ENCODE measurements around the gene ACOT7. TPM values are rescaled to one million over a fixed set of nuclear protein-coding genes. Genes with fewer than 3 reads are reported as not detected.

Gene ACOT7
- total RNA-seq, 2 donors from 2014 or later: 16.9 to 24.9 TPM

- intact Hi-C loops (cut with DNase I): loop anchor here (5.0 kb wide), 1 partner anchor 47 kb away; no protein-coding TSS in a partner anchor
- Histone ChIP-seq H3K27ac (no peak overlapping the region), H3K36me3 (no peaks in the 10 kb centered on the region), H3K4me1 (replicated peaks) (no peaks in the 10 kb centered on the region), H3K9me3 (no peaks in the 10 kb centered on the region), H3K27me3 (replicated peaks; ENCODE audit: insufficient read depth) (no peaks in the 10 kb centered on the region), H3K4me3 (no peak overlapping the region)
- no peak for DNase-seq (ENCODE audit: low spot score)
- no peak for TF ChIP-seq POLR2AphosphoS5 (IDR thresholded peaks at IDR 0.05)
- 91% methylated on average over 6 of the region's 6 CpGs for WGBS
Observed at GRCh38 chr1:6409733-6410132, 16.2 kb upstream of the ACOT7 start.

GRCh38 chr1:6409053-6409452 lies 15.5 kb upstream of the ACOT7 start:
- intact Hi-C loops (cut with DNase I): loop anchor here (5.0 kb wide), 1 partner anchor 47 kb away; no protein-coding TSS in a partner anchor
- WGBS: 76% methylated on average over 4 of the region's 4 CpGs

DNA sequence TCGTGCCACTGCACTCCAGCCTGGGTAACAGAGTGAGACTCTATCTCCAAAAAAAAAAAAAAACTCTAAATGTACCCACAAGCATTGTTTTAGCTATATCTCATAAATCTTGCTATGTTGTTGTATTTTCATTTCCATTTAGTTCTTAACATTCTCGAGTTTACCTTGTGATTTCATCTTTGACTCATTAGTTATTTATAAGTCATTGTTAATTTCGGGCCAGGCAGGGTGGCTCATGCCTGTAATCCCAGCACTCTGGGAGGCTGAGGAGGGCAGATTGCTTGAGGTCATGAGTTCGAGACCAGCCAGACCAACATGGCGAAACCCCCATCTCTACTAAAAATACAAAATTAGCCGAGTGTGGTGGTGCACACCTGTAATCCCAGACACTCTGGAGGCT lies 14.5 kb upstream of the ACOT7 start:
- Histone ChIP-seq H3K36me3 (no peaks in the 10 kb centered on the region), H3K27ac (no peak overlapping the region), H3K27me3 (replicated peaks; ENCODE audit: insufficient read depth) (no peaks in the 10 kb centered on the region), H3K4me1 (replicated peaks) (no peaks in the 10 kb centered on the region), H3K4me3 (no peak overlapping the region), H3K9me3 (no peaks in the 10 kb centered on the region)
- TF ChIP-seq POLR2AphosphoS5 (IDR thresholded peaks at IDR 0.05) (no peak), POLR2A (IDR thresholded peaks at IDR 0.05) (no peak)
- TF ChIP-seq, protein P1, sequence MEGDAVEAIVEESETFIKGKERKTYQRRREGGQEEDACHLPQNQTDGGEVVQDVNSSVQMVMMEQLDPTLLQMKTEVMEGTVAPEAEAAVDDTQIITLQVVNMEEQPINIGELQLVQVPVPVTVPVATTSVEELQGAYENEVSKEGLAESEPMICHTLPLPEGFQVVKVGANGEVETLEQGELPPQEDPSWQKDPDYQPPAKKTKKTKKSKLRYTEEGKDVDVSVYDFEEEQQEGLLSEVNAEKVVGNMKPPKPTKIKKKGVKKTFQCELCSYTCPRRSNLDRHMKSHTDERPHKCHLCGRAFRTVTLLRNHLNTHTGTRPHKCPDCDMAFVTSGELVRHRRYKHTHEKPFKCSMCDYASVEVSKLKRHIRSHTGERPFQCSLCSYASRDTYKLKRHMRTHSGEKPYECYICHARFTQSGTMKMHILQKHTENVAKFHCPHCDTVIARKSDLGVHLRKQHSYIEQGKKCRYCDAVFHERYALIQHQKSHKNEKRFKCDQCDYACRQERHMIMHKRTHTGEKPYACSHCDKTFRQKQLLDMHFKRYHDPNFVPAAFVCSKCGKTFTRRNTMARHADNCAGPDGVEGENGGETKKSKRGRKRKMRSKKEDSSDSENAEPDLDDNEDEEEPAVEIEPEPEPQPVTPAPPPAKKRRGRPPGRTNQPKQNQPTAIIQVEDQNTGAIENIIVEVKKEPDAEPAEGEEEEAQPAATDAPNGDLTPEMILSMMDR (IDR thresholded peaks at IDR 0.05): no peak
- no peak for DNase-seq (ENCODE audit: low spot score)
- WGBS: 80% methylated on average over 6 of the region's 6 CpGs
- intact Hi-C loops (cut with DNase I): loop anchor here (5.0 kb wide), 1 partner anchor 46 kb away; no protein-coding TSS in a partner anchor

More at GRCh38 chr1:6409053-6409452, 15.5 kb upstream of the ACOT7 start:
- no peaks in the 10 kb centered on the region for H3K27me3 ChIP-seq (replicated peaks; ENCODE audit: insufficient read depth)
- no peak overlapping the region for H3K4me3 ChIP-seq
- TF ChIP-seq POLR2A (IDR thresholded peaks at IDR 0.05): no peak
- H3K9me3 ChIP-seq: no peaks in the 10 kb centered on the region
- DNase-seq (ENCODE audit: low spot score): no peak
- no peak overlapping the region for H3K27ac ChIP-seq
- H3K36me3 ChIP-seq: no peaks in the 10 kb centered on the region
- H3K4me1 ChIP-seq (replicated peaks): no peaks in the 10 kb centered on the region

GRCh38 chr1:6401673-6402072 lies 8.1 kb upstream of the ACOT7 start:
- 75% methylated on average over 6 of the region's 6 CpGs for WGBS
- no peak overlapping the region for H3K27ac ChIP-seq
- no peaks in the 10 kb centered on the region for H3K27me3 ChIP-seq (replicated peaks; ENCODE audit: insufficient read depth)
- no peaks in the 10 kb centered on the region for H3K36me3 ChIP-seq
- intact Hi-C loops (cut with DNase I): no loop called here
- no peak overlapping the region for H3K4me3 ChIP-seq
- TF ChIP-seq POLR2A (IDR thresholded peaks at IDR 0.05): no peak
- TF ChIP-seq POLR2AphosphoS5 (IDR thresholded peaks at IDR 0.05): no peak
- TF ChIP-seq, protein P1 (IDR thresholded peaks at IDR 0.05): no peak
- H3K4me1 ChIP-seq (replicated peaks): no peaks in the 10 kb centered on the region
- DNase-seq (ENCODE audit: low spot score): no peak
- no peaks in the 10 kb centered on the region for H3K9me3 ChIP-seq

DNA sequence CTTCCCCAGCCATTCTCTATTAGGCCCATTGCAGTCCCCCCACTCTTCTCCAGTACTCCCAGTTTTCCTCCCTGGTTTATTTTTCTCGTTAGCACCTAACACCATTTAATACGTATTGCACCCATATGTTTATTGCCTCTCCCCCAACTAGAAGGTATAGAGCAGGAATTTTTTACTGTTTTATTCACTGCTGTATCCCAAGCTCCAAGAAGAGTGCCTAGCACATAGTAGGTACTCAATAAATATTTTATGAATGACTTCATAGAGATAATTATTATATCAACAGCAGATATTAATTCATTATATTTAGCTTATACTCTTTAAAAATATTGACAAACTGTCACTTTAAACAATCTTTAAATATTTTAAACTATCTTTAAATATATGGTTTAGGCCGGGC lies 5.7 kb upstream of the ACOT7 start:
- intact Hi-C loops (cut with DNase I): no loop called here
- TF ChIP-seq POLR2AphosphoS5 (IDR thresholded peaks at IDR 0.05) (no peak), POLR2A (IDR thresholded peaks at IDR 0.05) (no peak)
- TF ChIP-seq, protein P1 (IDR thresholded peaks at IDR 0.05): no peak
- no peaks in the 10 kb centered on the region for H3K27me3 ChIP-seq (replicated peaks; ENCODE audit: insufficient read depth)
- no peaks in the 10 kb centered on the region for H3K36me3 ChIP-seq
- H3K4me3 ChIP-seq: no peak overlapping the region
- H3K4me1 ChIP-seq (replicated peaks): no peaks in the 10 kb centered on the region
- no peaks in the 10 kb centered on the region for H3K9me3 ChIP-seq
- DNase-seq (ENCODE audit: low spot score): no peak
- H3K27ac ChIP-seq: no peak overlapping the region
- 88% methylated on average over 3 of the region's 3 CpGs for WGBS

DNA sequence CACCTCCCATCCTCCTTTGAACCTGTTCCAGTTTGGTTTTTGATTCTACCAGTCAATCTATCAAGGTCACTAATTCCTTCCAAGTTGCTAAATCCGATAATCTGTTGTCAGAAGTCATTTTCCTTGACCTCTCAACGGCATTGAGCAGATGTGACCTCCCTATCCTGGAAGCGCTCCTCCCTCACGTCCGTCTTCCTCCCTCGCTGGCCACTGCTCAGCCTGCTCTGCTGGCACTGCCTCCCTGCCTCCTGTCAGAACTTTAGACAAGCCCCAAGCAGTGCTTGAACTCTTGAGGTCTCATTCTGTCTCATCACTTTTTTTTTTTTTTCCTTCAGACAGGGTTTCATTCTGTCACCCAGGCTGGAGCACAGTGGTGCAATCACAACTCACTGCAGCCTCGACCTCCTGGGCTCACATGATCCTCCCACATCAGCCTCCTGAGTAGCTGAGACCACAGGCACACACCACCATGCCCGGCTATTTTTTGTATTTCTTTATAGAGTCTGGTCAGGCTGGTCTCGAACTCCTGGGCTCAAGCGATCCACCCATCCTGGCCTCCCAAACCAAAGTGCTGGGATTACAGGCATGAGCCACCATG lies 4.4 kb upstream of the ACOT7 start:
- no peaks in the 10 kb centered on the region for H3K27me3 ChIP-seq (replicated peaks; ENCODE audit: insufficient read depth)
- H3K36me3 ChIP-seq: no peaks in the 10 kb centered on the region
- 79% methylated on average over 10 of the region's 10 CpGs for WGBS
- intact Hi-C loops (cut with DNase I): no loop called here
- H3K27ac ChIP-seq: no peak overlapping the region
- no peak for DNase-seq (ENCODE audit: low spot score)
- TF ChIP-seq, protein P1 (IDR thresholded peaks at IDR 0.05): no peak
- H3K9me3 ChIP-seq: no peaks in the 10 kb centered on the region
- H3K4me3 ChIP-seq: no peak overlapping the region
- H3K4me1 ChIP-seq (replicated peaks): no peaks in the 10 kb centered on the region

Data from prostate gland (tissue), 2 donors.